ENCODE measurements around the gene DEPP1.

DEPP1 gene

GRCh38 chr10:44997105-44997748 is 18.6 kb upstream of the DEPP1 start:
- TF ChIP-seq CTCF (IDR thresholded peaks at IDR 0.05; ENCODE audit: insufficient read depth, low read length, poor library complexity, severe bottlenecking) = no peak
- TF ChIP-seq EZH2phosphoT487 (conservative IDR thresholded peaks at IDR 0.05; ENCODE audit: low read length) = no peak
- Histone ChIP-seq H3K36me3 (ENCODE audit: low read length) (no peaks in the 10 kb centered on the region), H3K9ac (ENCODE audit: low read length) (no peak overlapping the region), H3K4me3 (ENCODE audit: insufficient read depth, low read length, poor library complexity, severe bottlenecking) (no peak overlapping the region), H3K27me3 (ENCODE audit: low read length) (no peaks in the 10 kb centered on the region), H3F3A (ENCODE audit: insufficient read depth) (0 out of 2 replicates have a peak, but pooled peaks cover under 1% of the 10 kb centered on the region), H3K79me2 (ENCODE audit: insufficient read depth, low read length) (peaks cover 12% of the 10 kb centered on the region), H2AFZ (ENCODE audit: low read depth, low read length, severe bottlenecking) (no peak overlapping the region), H4K20me1 (ENCODE audit: low read depth, low read length) (peaks cover 6% of the 10 kb centered on the region), H3K9me2 (replicated peaks; ENCODE audit: insufficient read depth, low read length) (no peaks in the 10 kb centered on the region), H3K4me2 (ENCODE audit: low read depth, low read length, poor library complexity, severe bottlenecking) (no peak overlapping the region), H3K27ac (ENCODE audit: low read depth, low read length) (no peak overlapping the region), H3K9me3 (ENCODE audit: insufficient read depth, low read length) (no peaks in the 10 kb centered on the region)

- Histone ChIP-seq H3K9me2 (replicated peaks; ENCODE audit: insufficient read depth, low read length) (no peaks in the 10 kb centered on the region), H3K4me2 (ENCODE audit: low read depth, low read length, poor library complexity, severe bottlenecking) (no peak overlapping the region), H3K9me3 (ENCODE audit: insufficient read depth, low read length) (no peaks in the 10 kb centered on the region), H4K20me1 (ENCODE audit: low read depth, low read length) (no peaks in the 10 kb centered on the region), H3K9ac (ENCODE audit: low read length) (no peak overlapping the region), H3K36me3 (ENCODE audit: low read length) (no peaks in the 10 kb centered on the region), H2AFZ (ENCODE audit: low read depth, low read length, severe bottlenecking) (no peak overlapping the region), H3K27ac (ENCODE audit: low read depth, low read length) (no peak overlapping the region), H3K27me3 (ENCODE audit: low read length) (no peaks in the 10 kb centered on the region), H3K79me2 (ENCODE audit: insufficient read depth, low read length) (peaks cover under 1% of the 10 kb centered on the region; the same call in 1 of the 2 replicates), H3F3A (ENCODE audit: insufficient read depth) (no peaks in the 10 kb centered on the region), H3K4me3 (ENCODE audit: insufficient read depth, low read length, poor library complexity, severe bottlenecking) (no peak overlapping the region)
- TF ChIP-seq CTCF (IDR thresholded peaks at IDR 0.05; ENCODE audit: insufficient read depth, low read length, poor library complexity, severe bottlenecking) = no peak
- TF ChIP-seq EZH2phosphoT487 (conservative IDR thresholded peaks at IDR 0.05; ENCODE audit: low read length) = no peak
Observed at GRCh38 chr10:44995914-44996669, 17.5 kb upstream of the DEPP1 start.

- TF ChIP-seq CTCF (IDR thresholded peaks at IDR 0.05; ENCODE audit: insufficient read depth, low read length, poor library complexity, severe bottlenecking) = no peak
- TF ChIP-seq EZH2phosphoT487 (conservative IDR thresholded peaks at IDR 0.05; ENCODE audit: low read length) = no peak
- Histone ChIP-seq H3K4me2 (ENCODE audit: low read depth, low read length, poor library complexity, severe bottlenecking) (no peak overlapping the region), H3K9ac (ENCODE audit: low read length) (no peak overlapping the region), H3K4me3 (ENCODE audit: insufficient read depth, low read length, poor library complexity, severe bottlenecking) (no peak overlapping the region), H2AFZ (ENCODE audit: low read depth, low read length, severe bottlenecking) (no peak overlapping the region), H3K9me2 (replicated peaks; ENCODE audit: insufficient read depth, low read length) (no peaks in the 10 kb centered on the region), H3K9me3 (ENCODE audit: insufficient read depth, low read length) (no peaks in the 10 kb centered on the region), H3K79me2 (ENCODE audit: insufficient read depth, low read length) (no peaks in the 10 kb centered on the region), H3K27me3 (ENCODE audit: low read length) (no peaks in the 10 kb centered on the region), H4K20me1 (ENCODE audit: low read depth, low read length) (no peaks in the 10 kb centered on the region), H3K27ac (ENCODE audit: low read depth, low read length) (no peak overlapping the region), H3F3A (ENCODE audit: insufficient read depth) (no peaks in the 10 kb centered on the region), H3K36me3 (ENCODE audit: low read length) (no peaks in the 10 kb centered on the region)
Observed at GRCh38 chr10:44995581-44995913, 16.9 kb upstream of the DEPP1 start.

Measured in SU-DHL-6 (cell line).